ENCODE results near the gene G6PC3.
A peak's percentile ranks its signal among the peaks of the same experiment; 100 is the strongest.

G6PC3 gene

GRCh38 chr17:44077595-44077909 lies 7.0 kb downstream of the G6PC3 start:
- no peak overlapping the region for H3K4me3 ChIP-seq (ENCODE audit: low read depth, low read length)
- peak; percentile 80 for DNase-seq (ENCODE audit: low read depth)
- TF ChIP-seq POLR2A (IDR thresholded peaks at IDR 0.05; ENCODE audit: extremely low read depth, insufficient read length) = no peak
- TF ChIP-seq MYC (IDR thresholded peaks at IDR 0.05; ENCODE audit: low read depth, low read length) = no peak
- no peak for TF ChIP-seq MAX (IDR thresholded peaks at IDR 0.05; ENCODE audit: low read depth, low read length)
- TF ChIP-seq CTCF (IDR thresholded peaks at IDR 0.05; ENCODE audit: low read depth, low read length) = no peak

GRCh38 chr17:44078412-44078811 lies 7.9 kb downstream of the G6PC3 start:
- TF ChIP-seq CTCF (IDR thresholded peaks at IDR 0.05; ENCODE audit: low read depth, low read length) = no peak
- TF ChIP-seq POLR2A (IDR thresholded peaks at IDR 0.05; ENCODE audit: extremely low read depth, insufficient read length) = no peak
- no peak for TF ChIP-seq MAX (IDR thresholded peaks at IDR 0.05; ENCODE audit: low read depth, low read length)
- TF ChIP-seq MYC (IDR thresholded peaks at IDR 0.05; ENCODE audit: low read depth, low read length) = no peak
- no peak overlapping the region for H3K4me3 ChIP-seq (ENCODE audit: low read depth, low read length)
- no peak for DNase-seq (ENCODE audit: low read depth)

- H3K4me3 ChIP-seq (ENCODE audit: low read depth, low read length) = no peak overlapping the region
- no peak for TF ChIP-seq POLR2A (IDR thresholded peaks at IDR 0.05; ENCODE audit: extremely low read depth, insufficient read length)
- no peak for TF ChIP-seq MAX (IDR thresholded peaks at IDR 0.05; ENCODE audit: low read depth, low read length)
- TF ChIP-seq MYC (IDR thresholded peaks at IDR 0.05; ENCODE audit: low read depth, low read length) = no peak
- no peak for TF ChIP-seq CTCF (IDR thresholded peaks at IDR 0.05; ENCODE audit: low read depth, low read length)
- DNase-seq (ENCODE audit: low read depth) = no peak
Observed at GRCh38 chr17:44079877-44080821, 9.6 kb downstream of the G6PC3 start.

- H3K4me3 ChIP-seq (ENCODE audit: low read depth, low read length) = no peak overlapping the region
- TF ChIP-seq MYC (IDR thresholded peaks at IDR 0.05; ENCODE audit: low read depth, low read length) (no peak), POLR2A (IDR thresholded peaks at IDR 0.05; ENCODE audit: extremely low read depth, insufficient read length) (no peak), MAX (IDR thresholded peaks at IDR 0.05; ENCODE audit: low read depth, low read length) (no peak), CTCF (IDR thresholded peaks at IDR 0.05; ENCODE audit: low read depth, low read length) (no peak)
- DNase-seq (ENCODE audit: low read depth) = no peak
Observed at GRCh38 chr17:44081681-44082080, 11.1 kb downstream of the G6PC3 start.

GRCh38 chr17:44082256-44082927 lies 11.9 kb downstream of the G6PC3 start:
- no peak overlapping the region for H3K4me3 ChIP-seq (ENCODE audit: low read depth, low read length)
- no peak for TF ChIP-seq MAX (IDR thresholded peaks at IDR 0.05; ENCODE audit: low read depth, low read length)
- TF ChIP-seq CTCF (IDR thresholded peaks at IDR 0.05; ENCODE audit: low read depth, low read length) = no peak
- no peak for TF ChIP-seq POLR2A (IDR thresholded peaks at IDR 0.05; ENCODE audit: extremely low read depth, insufficient read length)
- TF ChIP-seq MYC (IDR thresholded peaks at IDR 0.05; ENCODE audit: low read depth, low read length) = no peak
- no peak for DNase-seq (ENCODE audit: low read depth)

All from NB4 (cell line).